GM23248 (cell line): ENCODE results near the gene UCHL1.

Source experiments
- EZH2 ChIP-seq: fragments of 200-600 bp; sonication (generic); IDR thresholded peaks from 2 replicates; pipeline ENCODE4 v1.6.1; 2018; ENCODE audit warnings: antibody characterized with exemption, mild to moderate bottlenecking; ENCODE audit not compliant: insufficient read depth, poor library complexity, severe bottlenecking
- EZH2phosphoT487 ChIP-seq: fragments of 200-600 bp; sonication (generic); IDR thresholded peaks from 2 replicates; pipeline ENCODE4 v1.6.1; 2018; ENCODE audit warnings: antibody characterized with exemption, moderate library complexity, mild to moderate bottlenecking, low read depth; ENCODE audit not compliant: insufficient read depth

DNA sequence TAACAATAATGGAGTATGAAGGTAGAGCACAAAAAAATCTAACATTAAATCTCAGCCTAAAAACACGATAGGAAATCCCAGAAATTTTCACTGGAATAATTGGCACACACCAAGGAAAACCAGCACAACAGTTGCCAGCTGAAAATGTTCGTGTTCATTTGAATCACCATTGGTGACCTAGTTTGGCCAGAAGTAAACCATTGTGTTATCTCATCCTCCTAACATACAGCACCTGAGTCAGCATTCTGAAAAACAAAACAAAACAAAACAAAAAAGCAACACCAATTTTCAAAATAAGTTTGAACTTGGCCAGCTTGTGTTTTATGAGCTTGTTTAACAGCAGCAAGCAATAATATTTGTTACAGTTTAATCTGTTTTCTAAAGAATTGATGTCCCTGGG lies 41.1 kb downstream of the UCHL1 start:
- TF ChIP-seq EZH2, result no peak
- no peak for TF ChIP-seq EZH2phosphoT487
